ENCODE results near the gene PRAC2.

The PRAC2 gene

DNA sequence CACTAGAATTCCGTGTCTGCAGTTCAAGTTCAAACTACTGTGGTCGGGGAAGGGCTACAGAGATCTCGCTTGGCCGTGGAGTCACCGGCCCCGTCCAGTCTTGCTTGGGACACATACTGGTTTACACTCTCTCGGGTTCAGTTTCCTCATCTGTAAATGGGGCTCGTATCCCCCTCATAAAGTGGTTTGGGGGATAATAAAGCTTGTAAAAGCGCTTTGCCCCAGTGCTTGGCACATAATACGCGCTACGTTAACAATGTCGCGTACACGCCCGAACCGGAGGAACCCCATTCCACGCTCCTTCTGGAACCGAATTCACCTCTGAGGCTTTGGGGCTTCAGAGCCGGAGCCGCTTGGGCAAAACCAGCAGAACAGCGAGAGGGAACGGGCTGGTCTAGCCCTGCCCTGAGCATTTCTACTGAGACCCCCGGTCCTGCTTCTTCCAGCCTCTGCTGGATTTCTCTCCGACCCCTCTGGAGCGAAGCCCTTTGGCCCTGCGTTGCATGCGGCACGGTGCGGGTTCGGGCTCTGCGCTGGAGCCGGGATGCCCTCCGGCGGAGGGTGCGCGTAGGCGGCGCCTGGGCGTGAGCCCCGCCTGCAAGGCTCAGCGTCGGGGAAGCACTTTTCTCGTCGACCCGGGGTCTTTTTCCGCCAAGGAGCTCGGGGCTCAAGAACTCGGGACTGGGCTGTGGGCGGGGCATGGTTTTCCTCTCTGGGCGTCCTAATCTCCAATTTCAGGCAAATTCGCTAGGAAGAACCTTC lies 31.7 kb downstream of the PRAC2 start:
- no peak for DNase-seq (ENCODE audit: low read depth in 2 of 2)

DNA sequence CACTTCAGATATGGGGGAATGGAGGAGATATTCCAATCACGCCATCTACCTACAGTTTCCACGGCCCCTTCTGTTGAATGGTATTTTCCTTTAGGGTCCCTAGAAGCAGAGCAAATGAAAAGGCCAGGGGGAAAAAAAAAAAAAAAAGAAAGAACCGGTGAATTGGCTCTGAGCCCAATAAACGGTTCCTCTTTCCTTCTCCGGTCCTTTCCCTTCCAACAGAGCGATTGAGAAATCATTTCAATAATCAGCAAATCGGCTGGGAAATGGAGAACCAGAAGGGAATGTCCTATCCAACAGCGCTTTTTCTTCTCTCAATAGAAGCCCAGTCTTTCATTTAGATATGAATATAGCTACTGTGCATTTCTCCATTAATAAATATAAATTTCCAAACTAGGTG lies 32.4 kb downstream of the PRAC2 start:
- no peak for DNase-seq (ENCODE audit: low read depth in 2 of 2)

- DNase-seq (ENCODE audit: low read depth in 2 of 2) = no peak
These were observed 33.9 kb downstream of the PRAC2 start for GRCh38 chr17:48756830-48757251.

DNA sequence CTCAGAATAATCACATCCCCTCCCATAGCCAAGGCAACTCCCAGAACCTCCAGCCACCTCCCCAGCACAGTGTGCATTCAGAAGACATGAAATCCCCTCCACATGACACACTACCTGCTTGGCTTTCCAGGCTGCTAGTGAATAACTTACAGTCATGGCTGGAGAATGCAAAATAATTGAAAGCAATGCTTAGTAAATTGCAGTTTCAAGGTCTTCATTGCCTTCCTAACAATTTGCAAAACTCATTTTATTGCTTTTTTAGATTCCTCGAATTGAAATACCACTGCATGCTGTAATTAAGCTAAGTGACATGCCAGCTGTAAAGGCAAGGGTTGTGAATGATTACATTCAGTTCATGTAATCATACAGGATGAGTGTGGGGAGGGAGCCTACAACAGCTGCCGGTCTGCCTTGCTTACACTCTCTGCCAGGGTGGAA lies 34.6 kb downstream of the PRAC2 start:
- no peak for DNase-seq (ENCODE audit: low read depth in 2 of 2)

GRCh38 chr17:48759288-48759687 lies 36.3 kb downstream of the PRAC2 start:
- DNase-seq (ENCODE audit: low read depth in 2 of 2) = no peak

- DNase-seq (ENCODE audit: low read depth in 2 of 2) = no peak
These were observed 37.4 kb downstream of the PRAC2 start for GRCh38 chr17:48760411-48760810.

DNA sequence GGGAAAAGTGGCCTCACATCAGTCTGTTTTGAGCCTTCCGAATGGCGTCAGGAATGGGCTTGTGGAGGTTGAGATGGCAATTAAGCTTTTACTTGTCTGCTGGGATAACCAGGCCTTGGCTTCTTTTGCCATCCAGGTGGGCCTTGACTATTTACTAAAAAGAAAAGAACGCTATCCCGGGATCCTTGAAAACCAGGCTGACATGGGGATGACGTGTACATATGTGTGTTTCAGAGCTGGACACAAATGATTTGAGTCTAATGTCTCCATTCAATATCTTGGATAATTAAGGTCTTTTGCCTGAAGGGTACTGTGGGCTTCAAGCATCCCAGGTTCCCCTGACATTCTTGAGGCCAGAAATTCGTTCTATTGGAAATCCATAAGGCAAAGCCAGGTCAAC lies 38.1 kb downstream of the PRAC2 start:
- no peak for DNase-seq (ENCODE audit: low read depth in 2 of 2)

GRCh38 chr17:48767263-48767774 lies 44.3 kb downstream of the PRAC2 start:
- no peak for DNase-seq (ENCODE audit: low read depth in 2 of 2)

DNA sequence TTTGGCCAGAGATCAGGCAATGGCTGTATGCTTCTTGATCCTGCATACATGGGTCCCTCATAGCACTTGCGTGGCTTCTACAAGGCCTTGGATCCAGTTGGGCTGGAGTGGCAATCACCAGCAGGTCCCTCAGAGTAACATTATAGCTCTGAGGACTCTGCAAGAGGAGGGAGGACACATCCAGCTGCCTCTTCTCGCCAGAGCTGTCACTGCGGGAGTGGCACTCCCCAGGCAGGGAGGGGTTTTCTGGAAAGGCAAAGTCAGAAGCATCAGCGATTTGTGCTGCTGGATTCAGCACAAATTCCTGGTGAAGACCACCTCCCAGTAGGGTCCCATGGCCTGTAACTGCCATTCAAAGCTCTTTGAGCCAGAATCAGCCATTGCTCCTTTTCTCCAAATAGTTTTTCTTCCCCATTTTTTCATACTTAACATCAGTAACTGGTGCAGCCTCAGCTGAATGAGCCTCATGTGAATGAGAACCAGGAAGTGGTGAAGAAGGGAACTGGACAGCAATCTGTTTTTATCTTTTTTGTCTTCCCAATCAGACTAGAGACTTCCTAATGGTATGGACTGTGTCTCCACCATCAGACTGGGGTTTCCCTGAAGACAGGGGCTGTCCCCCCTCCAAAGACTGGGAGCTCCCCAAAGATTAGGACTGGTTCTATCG lies 46.2 kb downstream of the PRAC2 start:
- DNase-seq (ENCODE audit: low read depth in 2 of 2) = no peak

GRCh38 chr17:48770954-48771353 lies 48.0 kb downstream of the PRAC2 start:
- no peak for DNase-seq (ENCODE audit: low read depth in 2 of 2)

DNA sequence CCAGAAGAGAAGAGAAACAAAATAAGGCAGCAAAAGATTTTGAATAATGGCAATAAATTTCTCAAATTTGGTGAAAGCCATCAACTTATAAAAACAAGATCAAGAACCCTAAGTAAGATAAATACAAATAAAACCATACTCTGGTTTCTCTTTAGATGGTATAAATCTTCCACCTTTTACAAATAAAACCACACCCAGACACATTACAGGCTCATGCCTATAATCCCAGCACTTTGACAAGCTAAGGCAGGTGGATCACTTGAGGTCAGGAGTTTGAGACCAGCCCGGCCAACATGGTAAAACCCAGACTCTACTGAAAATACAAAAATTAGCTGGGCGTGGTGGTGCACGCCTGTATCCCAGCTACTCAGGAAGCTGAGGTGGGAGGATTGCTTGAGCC lies 50.3 kb downstream of the PRAC2 start:
- DNase-seq (ENCODE audit: low read depth in 2 of 2) = no peak

Data from activated CD4-positive, alpha-beta T cell treated with anti-CD3 and anti-CD28 coated beads for 24 hours (primary cell).